ENCODE results near the gene BZW1.
A peak's percentile ranks its signal among the peaks of the same experiment; 100 is the strongest.

Gene BZW1

DNA sequence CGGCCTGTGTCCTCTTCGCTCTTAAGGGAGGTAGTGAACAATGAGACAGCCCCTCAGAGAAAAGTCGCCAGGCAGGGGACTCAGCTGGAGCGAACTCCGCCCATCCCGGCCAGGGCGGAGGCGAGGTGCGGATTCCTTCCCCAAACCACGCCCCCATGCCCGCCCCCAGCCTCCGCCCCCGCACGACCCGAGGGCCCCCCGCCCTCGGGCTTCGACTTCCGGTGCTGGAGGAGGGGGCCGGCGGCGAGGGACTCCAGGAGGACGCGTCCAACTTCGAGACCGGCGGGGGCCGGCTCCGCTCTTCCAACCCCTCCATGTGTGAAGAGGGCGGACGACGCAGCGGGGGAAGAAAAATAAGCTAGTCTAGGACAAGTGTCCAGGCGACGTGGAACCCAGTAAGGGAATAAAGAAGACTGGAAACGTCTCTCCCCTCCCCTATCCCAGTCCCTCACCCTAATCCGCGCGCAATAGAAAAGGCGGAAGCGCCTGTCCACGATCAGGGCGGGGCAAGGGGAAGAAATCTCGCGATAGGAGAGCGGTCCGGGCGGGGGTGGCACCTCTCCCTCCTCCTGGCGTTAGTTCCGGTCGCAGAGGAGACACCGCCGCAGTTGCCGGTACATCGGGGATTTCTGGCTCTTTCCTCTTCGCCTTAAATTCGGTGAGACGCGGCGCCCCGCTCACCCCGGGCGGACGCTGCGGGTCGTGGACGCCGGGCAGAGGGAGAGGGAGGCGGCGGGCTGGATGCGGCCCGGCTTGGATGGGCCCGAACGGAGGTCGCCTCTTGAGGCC lies at the start of gene BZW1:
TSS of gene BZW1 (plus strand) at position 578 of the 789 bp plus-strand sequence. CDS start 1,308 bp downstream, outside the sequence.
- peak; percentile 96 for DNase-seq

- no peak for DNase-seq
These were observed 49.6 kb upstream of the BZW1 start for GRCh38 chr2:200762127-200762526.

DNA sequence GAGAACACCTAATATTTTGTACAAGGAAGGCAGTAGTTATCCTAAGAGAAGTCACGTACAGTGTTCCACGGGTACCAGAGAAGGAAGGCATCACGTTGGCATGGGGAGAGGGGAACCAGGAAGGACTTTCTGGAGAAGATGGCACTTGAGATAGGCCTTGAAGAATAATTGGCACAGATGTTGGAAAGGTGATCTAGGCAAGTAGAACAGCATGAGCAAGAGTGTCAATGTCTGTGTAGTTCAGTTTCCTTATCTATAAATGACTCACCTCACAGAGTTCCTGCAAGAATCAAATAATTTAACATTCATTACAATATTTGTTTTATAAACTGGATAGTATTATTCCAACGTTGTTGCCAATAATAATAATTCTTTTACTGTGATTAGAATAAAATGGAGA lies 48.3 kb upstream of the BZW1 start:
- DNase-seq = no peak

GRCh38 chr2:200765139-200765951 lies 46.4 kb upstream of the BZW1 start:
- DNase-seq = no peak

DNA sequence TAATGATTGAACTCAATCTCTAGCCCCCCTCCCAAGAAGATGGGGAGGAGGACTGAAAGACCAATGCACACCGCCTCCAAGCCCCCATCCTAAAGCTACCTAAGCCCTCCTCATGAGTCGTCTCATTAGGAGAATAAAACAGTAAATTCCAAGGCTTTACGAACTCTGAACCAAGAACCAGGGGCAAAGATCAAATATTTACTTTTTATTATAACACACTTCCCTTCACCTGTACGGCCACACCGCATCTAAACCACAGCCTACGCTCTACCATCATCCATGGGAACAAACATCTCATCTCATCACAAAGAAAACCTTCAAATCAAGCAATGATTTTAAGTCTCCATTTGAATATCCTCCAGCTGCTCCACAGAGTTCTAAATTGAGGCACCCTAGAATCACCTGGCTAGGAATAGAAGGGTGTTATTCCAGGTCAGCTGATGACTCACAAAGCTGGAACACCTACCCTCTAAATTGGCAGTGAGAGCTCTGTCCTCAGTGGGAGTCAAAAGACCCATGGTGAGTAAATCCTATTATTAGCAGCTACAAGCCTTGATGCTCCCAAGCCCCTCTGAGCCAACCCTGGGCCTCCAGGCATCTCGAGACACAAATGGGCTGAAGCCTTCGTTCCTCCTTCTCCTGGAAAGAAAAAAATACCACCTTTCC lies 45.6 kb upstream of the BZW1 start:
- DNase-seq = no peak

GRCh38 chr2:200767111-200767885 lies 44.4 kb upstream of the BZW1 start:
- DNase-seq = no peak

DNA sequence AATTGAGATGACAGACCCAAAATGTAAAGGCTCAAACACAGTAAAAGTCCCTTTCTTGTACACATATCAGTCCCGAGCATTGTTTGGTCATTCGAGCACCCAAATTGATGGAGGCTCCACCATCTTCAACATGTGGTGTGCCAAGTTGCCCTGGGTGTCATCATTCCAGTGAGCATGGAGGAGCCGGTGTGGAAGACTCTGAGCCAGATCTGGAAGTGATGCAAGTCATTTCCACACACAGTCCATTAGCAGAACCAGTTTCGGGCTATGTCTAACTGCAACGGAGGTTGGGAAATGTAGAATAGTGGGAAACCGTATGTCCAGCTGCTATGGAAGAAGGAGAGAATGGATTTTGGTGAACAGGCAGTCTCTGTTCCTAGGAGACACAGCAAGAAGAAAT lies 40.9 kb upstream of the BZW1 start:
- DNase-seq = no peak

GRCh38 chr2:200772620-200773019 lies 39.1 kb upstream of the BZW1 start:
- DNase-seq = no peak

GRCh38 chr2:200773083-200773482 lies 38.6 kb upstream of the BZW1 start:
- no peak for DNase-seq

DNA sequence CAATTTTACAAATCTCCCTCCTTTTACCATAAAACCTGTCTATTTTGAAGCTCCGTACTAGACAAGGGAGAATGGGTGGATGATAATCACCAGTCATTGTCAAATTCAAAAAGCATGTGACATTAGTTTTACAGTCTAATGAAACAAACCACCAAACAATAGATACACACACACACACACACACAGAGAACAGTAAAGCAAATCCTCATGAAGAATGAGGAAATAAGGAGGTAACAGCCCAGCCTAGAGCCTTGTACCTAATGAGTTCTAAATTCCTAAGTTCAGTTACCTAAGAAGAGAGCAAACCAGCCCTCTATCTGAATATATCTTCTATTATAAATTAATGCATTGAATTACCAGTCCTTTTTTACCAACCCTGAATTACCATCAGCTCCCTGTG lies 36.8 kb upstream of the BZW1 start:
- DNase-seq = no peak

DNA sequence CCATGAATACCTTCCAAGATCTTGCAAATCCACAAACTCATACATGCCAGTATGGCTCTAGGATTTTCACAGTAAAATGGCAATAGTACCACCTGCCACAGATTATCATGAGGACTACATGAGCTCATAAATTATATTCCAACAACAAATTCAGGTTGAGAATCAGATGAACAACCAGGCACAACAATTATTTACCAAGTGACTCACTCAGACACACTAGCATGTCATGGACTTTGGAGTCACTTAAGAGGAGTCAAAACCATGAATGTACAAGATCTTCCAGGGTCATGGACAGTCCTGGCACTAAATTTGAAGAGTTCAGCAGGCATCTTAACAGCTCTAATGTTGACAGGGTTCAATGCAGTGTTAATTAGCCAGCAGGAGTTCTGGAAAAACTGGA lies 34.4 kb upstream of the BZW1 start:
- no peak for DNase-seq

GRCh38 chr2:200778038-200778437 lies 33.7 kb upstream of the BZW1 start:
- no peak for DNase-seq

DNA sequence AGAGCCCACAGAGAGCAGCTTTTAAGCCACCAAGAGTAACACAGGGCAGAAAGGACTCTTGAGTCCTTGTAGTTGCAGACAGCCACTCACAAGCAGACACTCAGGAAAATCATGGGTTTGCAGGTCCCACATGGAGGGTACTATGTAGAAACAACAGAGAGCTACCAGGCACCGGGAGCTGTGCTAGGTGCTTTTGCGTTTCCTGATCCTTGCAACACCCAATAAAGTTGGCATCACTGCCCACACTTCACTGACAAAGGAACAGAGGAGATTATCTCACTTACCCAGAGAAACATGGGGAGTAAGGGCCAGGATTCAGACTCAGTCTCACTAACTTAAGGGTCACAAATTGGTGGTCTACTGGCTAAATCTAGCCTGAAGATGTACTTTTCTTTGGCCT lies 32.5 kb upstream of the BZW1 start:
- DNase-seq = no peak

DNA sequence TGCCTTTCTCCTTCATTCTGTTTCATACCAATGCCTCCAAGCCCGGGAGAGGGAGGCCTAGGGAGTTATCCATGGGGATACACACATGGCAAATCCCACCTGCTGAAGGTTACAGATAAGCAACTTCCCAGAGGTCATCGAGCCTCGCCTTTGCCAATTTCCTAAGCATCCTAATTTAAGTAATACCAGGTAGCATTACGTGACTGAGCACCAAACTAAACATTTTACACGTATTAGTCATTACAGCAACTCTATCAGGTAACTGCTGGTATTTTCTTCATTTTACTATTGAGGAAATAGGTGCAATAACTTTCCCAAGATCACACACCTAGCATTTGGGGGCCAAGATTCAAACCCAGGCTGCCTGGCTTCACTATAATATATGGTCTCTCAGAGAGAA lies 30.1 kb upstream of the BZW1 start:
- no peak for DNase-seq

DNA sequence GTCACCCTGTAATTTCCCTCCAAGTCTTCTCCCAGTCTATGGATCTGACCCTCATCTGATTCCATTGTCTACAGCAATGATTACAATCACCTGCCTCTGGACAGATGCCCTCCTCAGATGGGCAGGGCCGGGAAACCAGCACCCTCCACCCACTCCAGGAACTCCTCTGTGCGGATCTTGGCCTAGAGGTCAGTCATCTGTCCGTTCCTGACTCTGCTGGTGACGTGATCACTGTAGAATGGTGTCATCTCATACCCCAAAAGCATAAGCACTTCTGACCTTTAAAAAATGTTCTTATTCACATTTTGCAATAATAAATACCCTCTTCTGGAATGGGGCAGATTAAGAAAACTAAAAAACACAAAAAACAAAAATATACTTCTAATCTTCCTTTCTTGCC lies 29.5 kb upstream of the BZW1 start:
- DNase-seq = no peak

DNA sequence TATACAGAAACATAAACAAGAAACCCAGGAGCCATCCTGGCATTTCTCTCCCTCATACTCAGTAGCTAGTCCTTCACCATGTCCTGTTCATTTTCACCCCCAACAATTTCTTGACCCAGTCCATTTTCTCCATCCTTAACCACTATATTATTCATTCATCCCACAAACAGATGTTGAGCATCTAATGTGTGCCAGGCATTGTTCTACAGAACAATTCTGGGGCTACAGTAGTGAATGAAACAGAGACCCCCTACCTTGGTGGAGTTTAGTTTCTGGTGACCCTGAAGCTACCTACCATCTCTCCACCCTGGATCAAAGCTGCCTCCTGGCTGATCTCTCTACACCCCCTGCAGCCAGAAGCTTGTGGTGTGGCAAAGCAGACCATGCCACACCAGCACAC lies 27.5 kb upstream of the BZW1 start:
- DNase-seq = no peak

DNA sequence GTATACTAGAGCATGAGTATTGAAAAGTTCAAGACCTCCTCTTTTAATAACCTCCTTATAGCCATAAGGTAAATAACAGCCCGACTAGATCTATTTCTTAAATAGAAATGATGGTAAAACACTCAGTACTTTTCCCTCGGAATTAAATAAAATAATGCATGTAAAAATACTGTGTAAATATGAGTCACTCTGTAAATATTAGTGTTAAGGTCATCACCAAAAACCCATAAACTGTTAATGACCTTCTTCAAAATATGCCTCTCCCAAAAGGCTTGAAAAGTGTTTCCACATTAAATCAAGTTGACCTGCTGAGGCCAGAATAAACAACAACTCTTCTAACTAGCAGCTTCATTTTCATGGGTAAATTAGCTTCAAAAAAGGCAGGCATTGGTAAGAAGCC lies 25.3 kb upstream of the BZW1 start:
- no peak for DNase-seq

GRCh38 chr2:200786826-200787225 lies 24.9 kb upstream of the BZW1 start:
- DNase-seq = no peak

GRCh38 chr2:200787351-200788120 lies 24.2 kb upstream of the BZW1 start:
- DNase-seq = no peak

GRCh38 chr2:200788121-200788718 lies 23.5 kb upstream of the BZW1 start:
- DNase-seq = no peak

DNA sequence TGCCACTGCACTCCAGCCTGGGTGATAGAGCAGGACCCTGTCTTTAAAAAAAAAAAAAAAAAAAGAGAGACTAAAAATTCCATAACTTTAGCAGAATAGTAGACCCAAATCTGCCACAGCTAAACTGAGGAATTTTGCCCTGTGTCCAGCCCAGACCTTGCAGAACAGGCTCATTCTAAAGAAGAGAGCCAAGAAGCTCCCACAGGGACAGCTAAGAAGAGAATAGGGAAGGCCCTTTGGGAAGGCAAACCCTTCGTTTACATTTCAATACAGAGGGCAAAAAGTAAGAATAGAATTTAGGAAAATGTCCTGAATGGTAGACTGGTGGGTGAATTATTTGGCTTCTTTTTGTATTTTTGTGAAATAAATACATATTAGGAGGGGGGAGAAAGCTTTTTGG lies 21.5 kb upstream of the BZW1 start:
- no peak for DNase-seq

GRCh38 chr2:200791905-200792304 lies 19.8 kb upstream of the BZW1 start:
- no peak for DNase-seq

Data from NCI-H2171 (cell line).